Activated naive CD8-positive, alpha-beta T cell (primary cell): ENCODE data around the gene GNG4.

Source experiments
- H3K27ac Mint-ChIP-seq: one replicate; pipeline ENCODE4 v1.8.0; 2021; ENCODE audit warnings: mixed read lengths
- H3K27me3 Mint-ChIP-seq: one replicate; pipeline ENCODE4 v1.8.0; 2021; ENCODE audit warnings: mixed read lengths
- H3K36me3 Mint-ChIP-seq: one replicate; pipeline ENCODE4 v1.8.0; 2021; ENCODE audit warnings: mixed read lengths
- H3K4me1 Mint-ChIP-seq: one replicate; pipeline ENCODE4 v1.8.0; 2021; ENCODE audit warnings: low read depth, mixed read lengths
- H3K4me3 Mint-ChIP-seq: one replicate; pipeline ENCODE4 v1.8.0; 2021; ENCODE audit warnings: mild to moderate bottlenecking, mixed read lengths
- H3K9me3 Mint-ChIP-seq: one replicate; pipeline ENCODE4 v1.8.0; 2021; ENCODE audit warnings: low read depth, mixed read lengths

GNG4 gene

GRCh38 chr1:235516862-235517446 is 132.6 kb downstream of the GNG4 start:
- H3K36me3 Mint-ChIP-seq, result no peaks in the 10 kb centered on the region
- no peaks in the 10 kb centered on the region for H3K9me3 Mint-ChIP-seq
- H3K4me3 Mint-ChIP-seq, result no peak overlapping the region
- no peak overlapping the region for H3K27ac Mint-ChIP-seq
- peaks cover 9% of the 10 kb centered on the region for H3K27me3 Mint-ChIP-seq
- no peaks in the 10 kb centered on the region for H3K4me1 Mint-ChIP-seq

DNA sequence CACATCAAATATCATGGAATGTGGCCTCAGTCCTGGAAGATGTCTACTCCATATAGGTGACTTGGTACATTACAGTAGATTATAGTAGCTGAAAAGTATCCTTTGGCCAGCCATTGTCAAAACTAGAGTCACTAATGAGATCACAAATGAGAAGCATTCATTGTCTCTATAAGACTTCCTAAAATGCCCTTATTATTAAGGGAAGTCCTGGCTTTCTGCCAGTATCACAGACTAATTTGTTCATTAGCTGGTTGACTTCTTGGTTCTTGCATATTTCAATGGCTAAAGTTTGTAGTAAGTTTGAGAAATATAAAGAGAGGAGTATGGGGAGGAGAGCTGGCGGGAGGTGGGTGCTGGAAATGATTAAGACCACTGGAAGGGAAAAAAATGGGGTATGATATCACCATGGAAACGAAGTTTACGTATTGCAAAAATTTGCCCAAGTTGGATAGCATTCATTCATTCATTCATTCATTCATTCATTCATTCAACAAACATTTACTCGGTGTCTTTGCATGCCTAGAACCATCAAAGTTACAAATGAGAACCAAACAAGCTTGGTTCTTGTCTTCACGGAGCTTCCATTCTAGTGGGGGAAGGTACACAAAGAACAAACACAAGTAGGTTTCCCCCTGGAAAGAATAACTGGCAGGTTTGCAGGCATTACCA is 133.6 kb downstream of the GNG4 start:
- Mint-ChIP-seq H3K4me3 (no peak overlapping the region), H3K36me3 (no peaks in the 10 kb centered on the region), H3K27me3 (peaks cover 9% of the 10 kb centered on the region), H3K27ac (no peak overlapping the region), H3K4me1 (no peaks in the 10 kb centered on the region), H3K9me3 (no peaks in the 10 kb centered on the region)

GRCh38 chr1:235513495-235514366 is 135.9 kb downstream of the GNG4 start:
- H3K9me3 Mint-ChIP-seq, result no peaks in the 10 kb centered on the region
- no peak overlapping the region for H3K27ac Mint-ChIP-seq
- H3K4me1 Mint-ChIP-seq, result no peaks in the 10 kb centered on the region
- peaks cover 9% of the 10 kb centered on the region for H3K27me3 Mint-ChIP-seq
- H3K36me3 Mint-ChIP-seq, result no peaks in the 10 kb centered on the region
- H3K4me3 Mint-ChIP-seq, result no peak overlapping the region

DNA sequence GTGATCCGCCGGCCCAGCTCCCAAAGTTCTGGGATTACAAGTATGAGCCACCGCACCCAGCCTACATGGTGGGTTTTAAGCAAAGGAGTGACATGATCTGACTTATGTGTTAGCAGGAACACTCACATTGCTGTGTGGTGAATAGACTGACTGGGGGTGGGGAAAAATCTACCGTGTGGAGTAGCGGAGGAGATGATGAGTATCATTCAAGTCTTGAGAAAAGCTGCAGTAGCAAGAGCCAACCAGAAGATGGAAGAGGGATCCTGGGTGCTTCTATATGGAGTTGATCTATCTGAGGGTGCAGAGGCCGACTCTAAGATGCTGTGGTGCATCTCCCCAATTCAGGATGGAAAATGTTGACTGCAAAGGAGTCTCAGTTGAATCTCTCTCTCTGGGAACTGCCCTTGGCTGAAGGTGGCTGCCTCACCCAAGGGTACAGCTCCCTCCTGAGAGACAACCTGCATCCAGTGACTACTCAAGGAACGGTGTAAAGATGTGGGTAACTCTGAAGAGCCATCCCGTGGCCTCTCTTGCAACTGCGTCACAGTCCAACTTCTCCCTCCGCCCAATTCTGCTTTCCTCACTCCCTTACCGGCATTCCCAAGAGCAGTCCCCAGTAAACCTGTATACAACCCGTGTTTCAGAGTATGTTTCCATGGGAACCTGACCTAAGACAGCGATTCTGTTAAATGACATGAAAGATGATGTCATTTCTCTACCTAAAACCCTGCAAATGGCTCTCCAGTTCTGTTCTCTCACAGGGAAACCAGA is 137.9 kb downstream of the GNG4 start:
- Mint-ChIP-seq H3K4me1 (peaks cover under 1% of the 10 kb centered on the region), H3K36me3 (no peaks in the 10 kb centered on the region), H3K27me3 (peaks cover 6% of the 10 kb centered on the region), H3K27ac (no peak overlapping the region), H3K9me3 (no peaks in the 10 kb centered on the region), H3K4me3 (no peak overlapping the region)

DNA sequence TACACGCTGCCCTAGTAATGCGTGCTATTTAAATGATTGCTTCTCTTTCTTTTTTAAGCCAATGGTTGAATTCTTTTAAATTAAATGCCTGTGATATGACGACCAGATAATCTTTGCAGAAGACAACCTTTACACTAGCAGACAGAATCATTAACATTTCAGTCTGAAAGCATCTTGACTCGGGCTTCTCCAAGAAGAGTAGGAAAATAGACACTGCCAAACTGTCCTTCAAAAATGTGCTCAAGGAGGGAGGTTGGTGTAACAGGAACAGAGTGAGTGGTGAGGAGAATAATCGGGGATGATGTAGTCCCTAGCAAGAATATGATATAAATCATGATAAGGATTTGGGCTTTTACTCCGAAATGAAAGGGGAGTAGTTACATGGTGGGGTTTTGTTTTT is 138.8 kb downstream of the GNG4 start:
- H3K36me3 Mint-ChIP-seq, result no peaks in the 10 kb centered on the region
- H3K4me3 Mint-ChIP-seq, result no peak overlapping the region
- H3K27me3 Mint-ChIP-seq, result peaks cover 6% of the 10 kb centered on the region
- H3K4me1 Mint-ChIP-seq, result peaks cover 7% of the 10 kb centered on the region
- no peaks in the 10 kb centered on the region for H3K9me3 Mint-ChIP-seq
- H3K27ac Mint-ChIP-seq, result no peak overlapping the region

- Mint-ChIP-seq H3K9me3 (no peaks in the 10 kb centered on the region), H3K27me3 (peaks cover 2% of the 10 kb centered on the region), H3K27ac (no peak overlapping the region), H3K36me3 (no peaks in the 10 kb centered on the region), H3K4me1 (peaks cover 19% of the 10 kb centered on the region), H3K4me3 (no peak overlapping the region)
These were observed 142.0 kb downstream of the GNG4 start for GRCh38 chr1:235507623-235508022.

GRCh38 chr1:235504494-235505222 is 144.9 kb downstream of the GNG4 start:
- Mint-ChIP-seq H3K4me1 (peaks cover 32% of the 10 kb centered on the region), H3K27me3 (no peaks in the 10 kb centered on the region), H3K27ac (peak overlapping the region; percentile 98), H3K36me3 (no peaks in the 10 kb centered on the region), H3K4me3 (peak overlapping the region; percentile 96), H3K9me3 (no peaks in the 10 kb centered on the region)

DNA sequence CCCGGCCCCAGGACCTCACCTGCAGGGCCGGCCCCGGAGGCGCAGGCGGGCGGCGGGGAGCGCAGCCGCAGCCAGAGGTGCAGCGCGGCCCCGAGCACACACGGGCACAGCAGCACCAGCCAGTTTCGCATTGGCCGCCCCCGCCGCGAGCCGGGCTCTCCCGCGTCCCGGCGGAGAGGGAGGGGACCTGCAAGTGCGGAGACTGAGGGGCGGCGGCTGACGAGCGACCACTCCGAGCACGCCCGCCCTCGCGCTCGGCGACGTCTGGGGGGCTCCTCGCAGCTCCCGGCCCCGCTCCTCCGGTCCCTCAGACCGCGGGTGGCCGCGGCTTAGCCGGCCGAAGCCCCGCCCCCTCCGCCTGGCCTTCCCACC is 145.5 kb downstream of the GNG4 start, which contains the start of gene B3GALNT2:
Gene B3GALNT2 (minus strand): TSS at position 331 of the 372 bp plus-strand sequence. CDS start 200 bp downstream, at position 131.
- Mint-ChIP-seq H3K9me3 (no peaks in the 10 kb centered on the region), H3K36me3 (no peaks in the 10 kb centered on the region), H3K27ac (peak within 1 kb of the TSS; percentile 98), H3K4me3 (peak within 1 kb of the TSS; percentile 96), H3K27me3 (no peaks in the 10 kb centered on the region), H3K4me1 (peaks cover 33% of the 10 kb centered on the region)

DNA sequence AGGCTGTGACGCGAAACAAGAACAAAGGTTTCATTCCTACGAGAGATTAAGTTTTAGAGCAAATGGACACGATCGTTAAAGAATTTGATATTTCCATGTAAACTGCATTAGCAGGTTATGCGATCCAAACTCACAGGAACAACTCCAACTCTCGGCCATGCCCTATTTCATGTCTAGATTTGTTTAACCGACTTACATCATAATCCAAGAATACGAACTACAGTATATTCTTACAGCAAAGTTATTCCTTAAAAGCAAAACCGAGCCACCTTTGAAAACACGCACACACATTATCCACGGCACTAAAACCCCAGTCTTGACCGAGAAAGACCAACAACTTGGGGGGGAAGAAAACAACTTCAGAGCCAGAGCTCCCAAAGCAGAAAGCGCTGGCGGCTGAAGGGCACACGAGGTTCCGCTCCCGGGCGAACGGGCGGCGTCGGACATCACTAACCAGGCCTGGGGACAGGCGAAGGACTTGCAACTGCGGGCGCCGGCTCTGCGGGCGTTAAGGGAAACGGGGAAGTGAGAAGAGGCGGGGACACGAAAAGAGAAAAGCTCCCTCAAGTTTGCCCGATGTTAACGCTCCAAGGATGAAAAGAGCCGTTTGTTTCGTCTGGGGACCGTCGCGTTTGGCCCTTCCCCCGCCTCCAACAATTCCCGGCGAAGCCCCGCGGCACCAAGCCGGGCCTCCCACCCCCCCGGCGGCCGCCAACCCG is 146.0 kb downstream of the GNG4 start:
- Mint-ChIP-seq H3K4me3 (peak overlapping the region; percentile 95), H3K9me3 (no peaks in the 10 kb centered on the region), H3K4me1 (peaks cover 33% of the 10 kb centered on the region)

GRCh38 chr1:235502601-235503402 is 146.8 kb downstream of the GNG4 start:
- no peaks in the 10 kb centered on the region for H3K36me3 Mint-ChIP-seq
- no peaks in the 10 kb centered on the region for H3K27me3 Mint-ChIP-seq
- peak overlapping the region; percentile 85 for H3K27ac Mint-ChIP-seq
- H3K9me3 Mint-ChIP-seq, result no peaks in the 10 kb centered on the region
- peak overlapping the region; percentile 95 for H3K4me3 Mint-ChIP-seq
- peaks cover 33% of the 10 kb centered on the region for H3K4me1 Mint-ChIP-seq

More for the DNA sequence above, 146.0 kb downstream of the GNG4 start:
- no peaks in the 10 kb centered on the region for H3K27me3 Mint-ChIP-seq
- H3K27ac Mint-ChIP-seq, result peak overlapping the region; percentile 85
- no peaks in the 10 kb centered on the region for H3K36me3 Mint-ChIP-seq

DNA sequence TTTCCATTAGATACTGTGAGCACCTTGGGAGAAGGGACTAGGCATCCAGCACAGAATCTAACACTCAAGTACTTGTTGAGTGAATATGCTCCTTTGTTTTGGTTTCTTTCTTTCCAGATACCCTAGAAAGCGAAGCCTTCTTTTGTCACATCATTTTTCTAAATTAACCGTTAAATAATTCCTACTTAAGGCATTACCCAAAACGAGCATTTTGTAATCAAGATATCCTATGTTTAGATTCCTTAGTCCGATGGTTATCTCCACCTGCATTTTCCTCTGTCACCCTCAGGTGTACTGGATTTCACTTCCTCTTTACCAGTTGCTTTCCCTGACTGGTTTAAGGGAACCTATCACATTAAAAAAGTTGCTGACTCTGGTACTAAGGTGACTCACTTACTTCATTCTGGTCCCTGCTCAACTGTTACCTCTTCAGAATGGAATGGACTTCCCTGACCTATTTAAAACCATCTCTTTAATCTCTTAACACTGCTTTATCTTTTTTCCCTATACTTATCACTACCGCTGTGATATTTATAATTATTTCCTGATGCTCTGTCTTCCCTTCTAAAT is 148.5 kb downstream of the GNG4 start:
- H3K27ac Mint-ChIP-seq, result no peak overlapping the region
- no peak overlapping the region for H3K4me3 Mint-ChIP-seq
- no peaks in the 10 kb centered on the region for H3K36me3 Mint-ChIP-seq
- no peaks in the 10 kb centered on the region for H3K9me3 Mint-ChIP-seq
- no peaks in the 10 kb centered on the region for H3K27me3 Mint-ChIP-seq
- H3K4me1 Mint-ChIP-seq, result peaks cover 26% of the 10 kb centered on the region
